ENCODE results near the gene RPS21. TPM values are rescaled to one million over a fixed set of nuclear protein-coding genes. Genes with fewer than 3 reads are reported as not detected.

RPS21 gene
- total and polyA plus RNA-seq, 9 of the 15 experiments (the other 6 are each of a cell fraction or from before 2014, with no cell fraction given): 1,380 to 5,647 (median 3,091) TPM

DNA sequence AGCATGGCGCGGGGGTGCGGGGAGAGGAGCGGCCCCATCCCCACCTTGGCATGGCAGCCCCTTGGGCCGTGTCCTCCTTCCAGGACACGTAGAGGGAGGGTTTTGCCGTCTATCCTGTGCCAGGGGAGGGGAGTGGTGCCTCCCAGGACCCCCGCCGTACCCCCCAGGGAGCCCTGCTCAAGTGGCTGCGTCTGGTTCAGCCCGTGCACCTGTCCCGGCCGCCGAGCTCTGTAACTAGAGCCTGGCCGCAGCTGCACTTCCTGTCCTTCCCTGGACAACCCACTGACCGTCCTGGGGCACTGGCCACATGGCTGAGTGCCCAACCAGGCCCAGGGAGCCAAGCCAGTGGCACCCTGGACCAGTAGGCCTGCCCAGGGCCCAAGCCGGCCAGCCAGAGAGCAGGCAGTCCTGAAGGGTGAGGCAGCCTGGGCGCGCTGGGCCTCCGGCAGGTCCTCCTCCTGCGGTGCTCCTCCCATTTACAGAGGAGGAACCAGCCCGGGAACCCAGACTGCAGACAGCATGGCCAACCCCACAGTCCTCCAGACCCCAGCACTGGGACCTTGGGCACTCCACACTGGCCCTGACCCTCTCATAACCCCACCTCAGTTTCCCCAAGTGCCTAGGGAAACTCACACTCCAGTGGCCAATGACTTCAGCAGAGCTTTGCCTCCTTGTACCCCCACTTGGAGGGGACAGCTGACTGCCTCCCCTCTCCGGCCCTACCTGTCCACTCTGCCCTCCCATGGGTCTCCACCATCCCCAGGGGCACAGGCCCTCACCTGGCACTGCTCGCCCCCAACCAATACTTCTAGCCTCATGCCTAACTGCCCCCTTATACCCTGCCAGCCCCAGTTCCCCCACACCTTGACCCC is 28.5 kb upstream of the RPS21 start:
- 19% methylated on average over 20 of the region's 24 CpGs for WGBS (ENCODE audit: insufficient coverage, low coverage, missing lambda C conversion rate)
- TSS peak; percentile 25 for BruUV-seq (replicated peaks)
- intact Hi-C loops (cut with micrococcal nuclease): loop anchor here (2.0 kb wide), 1 partner anchor 38 kb away; no protein-coding TSS in a partner anchor
- H3K9me3 ChIP-seq (replicated peaks; ENCODE audit: control insufficient read depth, insufficient read depth, low read depth, low read length): no peaks in the 10 kb centered on the region
- H3K9ac ChIP-seq (ENCODE audit: insufficient read depth in 1 of 2, low read depth in 2 of 2, low read length in 2 of 2): peak overlapping the region; percentile 89 to 93
- peak; percentile 46 to 68 (median 56) for DNase-seq (ENCODE audit: extremely low read depth in 1 of 4, low spot score in 3 of 4)
- ChIA-PET POLR2A (interaction anchor here (0.7 to 2.2 kb wide), 8 partner anchors 8 to 237 kb away, joined by 3 to 7 read pairs (median 4); partner anchors contain the start of genes ADRM1 and LAMA5), CTCF (ENCODE audit: low intra/inter-chr PET ratio) (no interaction called here)
- no peaks in the 10 kb centered on the region for H3K9me1 ChIP-seq (ENCODE audit: control insufficient read depth, insufficient read depth, low read length)
- peaks cover 30 to 92% of the 10 kb centered on the region in 2 experiments for H3K4me1 ChIP-seq (replicated peaks in 1 of 2; ENCODE audit: control insufficient read depth in 2 of 2, insufficient read depth in 2 of 2, low read length in 2 of 2)
- peaks cover 64% of the 10 kb centered on the region for H3K79me2 ChIP-seq (ENCODE audit: control insufficient read depth, insufficient read depth, low read length)
- no peaks in the 10 kb centered on the region for H3K27me3 ChIP-seq (ENCODE audit: control insufficient read depth in 2 of 2, insufficient read depth in 2 of 2, low read length in 2 of 2)
- in situ Hi-C loops (cut with MboI): no loop called here
- 0 out of 2 replicates have a peak, but pooled peaks cover 3% of the 10 kb centered on the region for H4K20me1 ChIP-seq (replicated peaks; ENCODE audit: control insufficient read depth, insufficient read depth, low read length)
- FAIRE-seq: no peak
- H3K4me3 ChIP-seq: peak overlapping the region; percentile 42
- peak overlapping the region; percentile 92 for H3K27ac ChIP-seq (ENCODE audit: extremely low read depth, low read depth, low read length)
- peak overlapping the region; percentile 57 for H2AFZ ChIP-seq (ENCODE audit: low read depth, low read length)
- ATAC-seq: peak; percentile 68
- peak overlapping the region; percentile 97 for H3K4me2 ChIP-seq (ENCODE audit: insufficient read depth, low read length)
- H3K36me3 ChIP-seq (ENCODE audit: control insufficient read depth, insufficient read depth, low read length): peaks cover 59% of the 10 kb centered on the region; the same call in 1 of the 3 replicates
- no peak for TF ChIP-seq MNT (conservative IDR thresholded peaks at IDR 0.05)
- 0 out of 2 replicates have a peak, but pooled peaks have one; percentile 54 for TF ChIP-seq ZNF766 (CRISPR knock-in tag; conservative IDR thresholded peaks at IDR 0.05)
- no peak for TF ChIP-seq SMAD1 (IDR thresholded peaks at IDR 0.05; ENCODE audit: low read depth, low read length, partially characterized antibody)
- no peak for TF ChIP-seq PTBP1 (IDR thresholded peaks at IDR 0.05; ENCODE audit: low read depth, low read length)
- TF ChIP-seq, protein P1, sequence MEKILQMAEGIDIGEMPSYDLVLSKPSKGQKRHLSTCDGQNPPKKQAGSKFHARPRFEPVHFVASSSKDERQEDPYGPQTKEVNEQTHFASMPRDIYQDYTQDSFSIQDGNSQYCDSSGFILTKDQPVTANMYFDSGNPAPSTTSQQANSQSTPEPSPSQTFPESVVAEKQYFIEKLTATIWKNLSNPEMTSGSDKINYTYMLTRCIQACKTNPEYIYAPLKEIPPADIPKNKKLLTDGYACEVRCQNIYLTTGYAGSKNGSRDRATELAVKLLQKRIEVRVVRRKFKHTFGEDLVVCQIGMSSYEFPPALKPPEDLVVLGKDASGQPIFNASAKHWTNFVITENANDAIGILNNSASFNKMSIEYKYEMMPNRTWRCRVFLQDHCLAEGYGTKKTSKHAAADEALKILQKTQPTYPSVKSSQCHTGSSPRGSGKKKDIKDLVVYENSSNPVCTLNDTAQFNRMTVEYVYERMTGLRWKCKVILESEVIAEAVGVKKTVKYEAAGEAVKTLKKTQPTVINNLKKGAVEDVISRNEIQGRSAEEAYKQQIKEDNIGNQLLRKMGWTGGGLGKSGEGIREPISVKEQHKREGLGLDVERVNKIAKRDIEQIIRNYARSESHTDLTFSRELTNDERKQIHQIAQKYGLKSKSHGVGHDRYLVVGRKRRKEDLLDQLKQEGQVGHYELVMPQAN (IDR thresholded peaks at IDR 0.05; ENCODE audit: borderline replicate concordance): no peak
- no peak for TF ChIP-seq SMARCA5 (IDR thresholded peaks at IDR 0.05)
- TF ChIP-seq ZBTB1 (CRISPR knock-in tag; IDR thresholded peaks at IDR 0.05; ENCODE audit: borderline replicate concordance, low read depth): peak; percentile 67; the same call in 1 of the 2 replicates
- TF ChIP-seq POLR2G (IDR thresholded peaks at IDR 0.05; ENCODE audit: low read depth, low read length): peak; percentile 65
- TF ChIP-seq WHSC1 (IDR thresholded peaks at IDR 0.05; ENCODE audit: low read length): no peak
- no peak for TF ChIP-seq NR3C1 (CRISPR knock-in tag; IDR thresholded peaks at IDR 0.05)
- TF ChIP-seq HDAC8 (tag; IDR thresholded peaks at IDR 0.05): no peak
- TF ChIP-seq ZFPM2 (CRISPR knock-in tag; IDR thresholded peaks at IDR 0.05): no peak
- no peak for TF ChIP-seq ZNF561 (CRISPR knock-in tag; conservative IDR thresholded peaks at IDR 0.05)
- no peak for TF ChIP-seq SMAD3 (CRISPR knock-in tag; conservative IDR thresholded peaks at IDR 0.05)
- TF ChIP-seq HMGN3 (IDR thresholded peaks at IDR 0.05; ENCODE audit: borderline replicate concordance, extremely low read depth, insufficient read length, low read depth, low read length): peak; percentile 51
